GM19395 (cell line): Measurements from ENCODE around the gene MACROH2A1.

ENCODE experiments used
- ATAC-seq: cut with Tn5 transposase; IDR thresholded peaks from one replicate; pipeline ENCODE4 v1.9.1; 2021; ENCODE audit warnings: mild to moderate bottlenecking, moderate library complexity; ENCODE audit not compliant: unreplicated experiment

Gene MACROH2A1

DNA sequence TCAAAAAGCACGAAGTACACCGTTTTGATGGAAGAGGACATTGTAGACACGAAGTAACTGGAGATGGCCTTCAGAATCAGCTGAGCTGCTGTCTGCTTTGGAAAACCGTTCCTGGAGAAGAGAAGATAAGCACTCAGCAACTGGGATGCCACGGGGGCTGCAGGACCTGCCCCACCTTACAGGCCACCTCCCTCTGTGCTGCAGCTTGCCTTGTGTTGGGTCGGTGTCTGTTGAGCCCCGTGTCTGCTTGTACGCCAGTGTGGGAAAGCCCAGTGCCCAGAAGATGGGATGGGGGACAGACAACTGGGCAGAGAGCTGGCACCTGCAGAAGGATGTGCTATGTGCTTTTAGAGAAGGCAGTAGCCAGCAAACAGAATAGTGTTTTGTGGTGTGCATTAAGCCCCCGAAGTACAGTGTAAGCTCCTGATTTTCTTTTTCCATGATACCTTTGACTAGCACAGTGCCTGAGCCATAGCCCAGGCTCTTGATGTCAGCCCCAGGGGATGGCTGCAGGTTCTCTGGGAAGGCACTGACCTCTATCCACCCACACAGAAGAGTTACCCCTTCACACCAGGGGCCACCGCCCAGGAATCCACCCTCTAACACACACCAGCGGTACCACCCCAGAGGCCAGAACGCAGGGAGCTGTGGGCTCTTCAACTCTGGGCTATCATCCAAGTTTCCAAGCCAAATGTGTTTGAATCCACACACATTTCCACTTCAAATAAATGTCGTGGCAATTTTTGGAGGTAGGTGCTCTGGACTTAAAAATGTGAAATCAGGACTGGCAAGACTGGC lies 63.8 kb downstream of the MACROH2A1 start:
- ATAC-seq, result no peak

DNA sequence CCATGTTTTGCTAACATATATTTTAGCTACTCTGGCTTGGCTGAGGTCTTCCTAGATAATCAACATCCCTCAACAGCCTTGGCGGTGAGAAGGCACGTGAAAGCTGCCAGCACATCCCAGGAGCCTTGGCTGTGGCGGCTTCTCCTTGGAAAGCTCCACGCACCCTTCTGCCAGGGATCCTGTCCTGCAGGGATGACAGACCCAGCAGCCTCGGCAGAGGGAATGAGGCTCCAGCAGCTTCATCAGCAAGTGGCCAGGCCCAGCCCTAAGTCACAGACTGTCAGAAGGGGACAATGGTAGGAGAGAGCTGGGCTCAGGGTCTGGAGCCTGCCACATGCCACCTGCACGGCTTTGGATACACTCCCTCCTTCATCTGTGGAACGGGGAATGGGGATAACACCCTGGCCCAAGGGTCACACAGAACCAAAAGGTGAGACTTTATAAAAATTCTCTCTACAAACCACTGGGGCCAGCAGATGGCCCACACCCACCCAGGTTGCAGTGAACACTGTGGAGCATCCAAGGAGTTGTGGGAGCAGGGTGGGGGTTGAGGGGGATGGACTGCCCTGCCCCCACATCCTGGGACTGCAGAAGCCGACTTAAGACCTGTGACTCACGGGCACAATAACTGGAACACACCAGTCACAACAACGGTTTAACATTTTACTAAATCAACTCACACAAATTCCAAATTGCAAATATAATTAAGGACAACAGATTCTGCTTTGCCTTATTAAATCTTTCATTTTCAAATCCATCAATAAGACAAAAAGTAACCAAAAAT lies 65.1 kb downstream of the MACROH2A1 start:
- ATAC-seq, result no peak

DNA sequence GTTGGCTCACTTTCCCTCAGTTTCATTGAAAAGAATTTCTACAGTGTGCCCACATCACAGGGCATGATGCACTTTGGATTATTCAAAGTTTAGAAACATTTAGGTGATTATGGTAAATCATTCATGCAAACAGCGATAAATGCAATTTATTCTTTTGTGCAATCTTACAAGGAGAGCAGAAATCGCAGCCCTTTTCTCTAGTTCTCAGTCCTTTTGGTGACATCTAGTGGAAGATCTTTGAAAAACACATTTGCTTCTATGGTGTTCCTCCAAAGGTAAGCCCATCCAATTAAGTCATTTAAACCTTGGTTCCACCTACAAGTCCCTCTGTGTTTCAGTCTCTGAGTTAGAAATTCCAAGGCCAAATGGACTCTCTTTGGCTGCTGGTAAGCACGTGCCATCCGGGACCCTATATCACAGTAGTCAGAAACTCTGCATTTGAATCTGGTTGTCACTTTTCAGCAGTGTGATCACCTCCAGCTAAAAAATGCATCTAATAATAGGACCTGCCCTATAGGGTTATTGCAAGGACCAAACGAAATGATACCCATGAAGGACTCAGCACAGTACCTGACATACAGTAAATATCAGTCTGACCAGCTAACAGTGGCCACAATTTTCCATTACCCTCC lies 66.4 kb downstream of the MACROH2A1 start:
- ATAC-seq, result no peak

DNA sequence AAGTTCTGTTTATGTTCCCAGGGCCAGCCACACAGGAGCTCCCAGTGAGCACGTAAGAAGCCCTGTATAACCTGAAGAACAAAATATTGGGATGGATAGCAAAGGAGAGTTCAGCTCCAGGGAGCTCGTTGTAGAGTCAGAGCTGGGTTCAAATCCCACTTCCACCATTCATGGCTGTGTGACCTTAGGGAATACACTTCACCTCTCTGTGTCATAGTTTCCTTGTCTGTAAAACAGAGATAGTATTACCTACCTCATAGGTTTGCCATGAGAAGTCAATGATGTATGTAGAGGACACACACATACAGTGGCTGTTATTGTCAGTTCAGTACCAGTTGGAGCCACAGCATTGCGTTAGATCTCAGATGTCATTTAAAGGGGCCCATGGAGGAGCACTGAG lies 67.4 kb downstream of the MACROH2A1 start:
- ATAC-seq, result no peak

DNA sequence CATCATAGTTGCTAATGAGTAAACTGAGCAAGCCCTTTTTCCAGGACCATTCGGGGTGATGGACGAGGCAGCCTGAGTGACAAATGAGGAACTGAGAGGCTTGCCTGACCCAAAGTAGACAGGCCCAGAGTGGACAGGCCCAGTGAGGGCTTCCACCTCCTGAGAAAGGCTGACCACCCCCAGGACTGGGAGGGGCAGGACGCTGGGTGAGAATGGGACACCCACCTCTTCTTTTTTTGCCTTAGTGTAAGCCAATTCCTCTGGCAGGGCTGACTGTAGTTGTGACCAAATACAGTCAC lies 68.3 kb downstream of the MACROH2A1 start:
- no peak for ATAC-seq

DNA sequence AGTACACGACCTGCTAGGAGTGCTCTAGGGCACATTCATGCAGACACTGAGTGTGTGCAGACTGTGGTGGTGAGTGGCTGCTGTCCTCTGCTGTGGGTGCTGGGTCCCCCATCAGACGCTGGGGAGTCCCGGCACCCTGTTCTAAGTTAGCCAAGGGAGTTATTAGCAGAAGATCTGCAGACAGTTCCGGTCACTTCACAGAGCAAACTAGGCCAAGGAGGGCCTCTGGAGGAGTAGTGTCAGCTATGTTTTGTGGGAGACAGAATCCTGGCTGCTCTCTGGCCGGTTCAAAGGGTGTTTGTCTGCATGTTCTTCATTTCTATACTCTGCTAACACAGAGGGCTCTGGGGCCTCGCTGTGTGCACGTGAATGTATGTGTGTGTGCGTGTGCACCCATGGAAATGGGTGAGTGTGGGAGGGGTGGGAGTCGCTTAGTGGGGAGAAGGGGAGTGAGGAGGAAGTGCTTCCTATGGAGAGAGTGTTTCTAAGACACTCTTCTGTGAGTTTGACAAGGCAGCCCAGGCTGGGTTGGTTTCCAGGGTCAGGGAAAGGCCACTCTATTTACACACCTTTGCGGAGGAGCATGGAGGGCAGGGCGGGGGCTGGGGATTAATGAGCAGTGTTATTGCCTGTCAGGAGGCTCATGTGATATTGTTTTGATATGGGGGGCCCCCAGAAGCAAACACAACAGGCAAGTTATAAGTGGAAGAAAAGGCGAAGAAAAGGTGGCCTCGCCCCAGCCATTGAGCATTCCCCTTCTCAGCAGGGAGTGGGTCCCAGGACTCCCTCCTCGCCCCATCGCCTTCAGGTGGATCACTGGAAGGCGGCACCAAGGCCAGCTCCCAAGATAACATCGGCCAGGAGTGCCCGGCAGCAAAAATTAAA lies 68.9 kb downstream of the MACROH2A1 start:
- no peak for ATAC-seq

DNA sequence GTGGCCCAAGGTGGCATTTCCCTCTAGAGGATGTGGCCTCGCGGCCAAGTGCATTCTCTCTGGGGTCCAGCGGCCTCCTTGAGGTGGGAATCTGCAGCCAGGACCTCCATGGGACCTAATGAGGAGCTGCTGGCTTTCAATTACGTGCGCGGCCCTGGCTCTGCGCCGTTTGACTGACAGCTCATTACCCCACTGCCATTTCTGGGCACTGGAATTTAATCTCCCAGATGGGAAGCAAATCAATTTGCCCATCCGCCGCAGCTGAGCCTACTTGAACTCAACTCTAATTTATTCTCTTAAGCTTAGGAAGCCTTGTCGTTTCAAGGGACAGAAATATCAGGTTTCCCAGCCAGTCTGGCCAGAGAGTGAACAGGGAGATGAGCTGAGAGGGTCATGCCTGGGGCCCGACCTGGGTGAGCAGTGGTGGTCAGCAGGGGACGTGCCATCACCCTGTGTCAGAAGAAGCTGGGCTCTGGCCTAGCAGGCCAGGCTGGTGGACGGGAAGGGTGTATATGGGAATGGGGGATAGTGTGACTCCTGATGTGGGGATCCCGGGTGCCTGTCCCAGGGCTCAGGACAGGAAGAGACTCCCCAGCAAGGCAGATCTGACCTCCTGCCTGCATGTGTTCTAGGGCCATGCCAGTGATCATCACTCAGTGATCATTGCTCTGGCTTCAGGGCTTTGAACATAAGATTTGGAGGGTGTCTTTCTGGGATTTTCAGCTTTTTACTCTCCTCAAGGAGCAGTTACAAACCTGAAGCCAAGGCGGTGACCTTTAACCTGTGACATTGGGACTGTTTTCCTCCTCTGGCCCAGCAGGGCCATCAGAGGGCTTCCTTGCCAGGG lies 69.7 kb downstream of the MACROH2A1 start:
- no peak for ATAC-seq

DNA sequence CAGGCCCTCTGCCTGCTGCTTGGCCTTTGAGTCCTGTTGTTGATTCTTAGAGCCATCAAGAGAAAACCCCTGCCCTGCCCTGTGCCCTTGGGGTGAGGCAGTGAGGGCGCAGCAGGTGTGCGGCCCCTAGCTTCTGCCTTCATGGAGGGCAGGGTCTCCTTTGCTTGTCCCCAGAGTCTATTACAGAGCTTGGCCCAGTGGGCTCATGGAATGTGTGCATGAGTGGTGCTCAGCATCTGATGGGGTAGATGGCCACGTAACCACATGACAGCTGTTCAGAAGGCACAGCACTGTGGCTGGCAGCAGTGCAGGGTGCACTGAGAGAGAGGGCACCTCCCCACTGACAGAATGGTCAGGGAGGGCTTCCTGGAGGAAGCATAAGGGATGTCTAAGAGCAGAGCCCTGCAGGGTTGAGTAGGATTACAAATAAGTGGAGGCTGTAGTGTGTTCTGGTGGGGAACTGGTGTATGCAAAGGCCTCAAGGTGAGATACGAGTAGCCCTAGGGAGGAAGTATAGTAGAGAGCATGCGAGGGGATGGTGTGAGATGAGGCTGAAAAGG lies 70.8 kb downstream of the MACROH2A1 start:
- no peak for ATAC-seq

DNA sequence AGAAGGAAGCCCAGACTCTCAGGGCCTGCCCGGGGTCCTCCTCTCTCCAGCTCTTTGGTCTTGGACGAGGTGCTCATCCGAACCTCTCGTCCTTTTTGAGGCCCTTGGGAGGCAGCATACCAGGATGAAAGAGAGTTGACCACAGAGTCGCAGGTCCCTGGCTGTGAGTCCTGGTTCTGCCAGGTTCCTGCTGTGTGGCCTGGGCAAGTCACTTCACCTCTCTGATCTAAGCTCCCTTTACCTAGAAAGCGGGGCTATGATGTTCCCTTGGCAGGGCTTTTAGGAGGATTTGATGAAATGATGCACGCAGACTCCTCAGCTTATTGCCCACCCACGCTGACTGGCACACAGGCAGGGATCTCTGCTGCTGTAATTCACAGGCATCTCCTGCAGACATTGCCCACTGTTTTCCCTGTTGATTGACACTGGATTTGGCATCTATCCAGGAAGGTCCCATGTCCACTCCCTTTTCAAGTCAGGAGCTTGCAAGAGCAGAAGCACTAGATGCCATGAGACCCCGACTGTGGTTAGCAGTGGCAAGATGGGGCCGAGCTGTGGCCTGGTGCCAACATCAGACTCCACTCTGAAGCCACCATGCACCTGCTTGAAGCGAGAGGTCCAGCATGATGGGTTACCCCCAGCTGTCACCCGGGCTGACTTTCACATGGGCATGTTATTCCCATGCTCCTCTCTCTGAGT lies 71.5 kb downstream of the MACROH2A1 start:
- ATAC-seq, result no peak

DNA sequence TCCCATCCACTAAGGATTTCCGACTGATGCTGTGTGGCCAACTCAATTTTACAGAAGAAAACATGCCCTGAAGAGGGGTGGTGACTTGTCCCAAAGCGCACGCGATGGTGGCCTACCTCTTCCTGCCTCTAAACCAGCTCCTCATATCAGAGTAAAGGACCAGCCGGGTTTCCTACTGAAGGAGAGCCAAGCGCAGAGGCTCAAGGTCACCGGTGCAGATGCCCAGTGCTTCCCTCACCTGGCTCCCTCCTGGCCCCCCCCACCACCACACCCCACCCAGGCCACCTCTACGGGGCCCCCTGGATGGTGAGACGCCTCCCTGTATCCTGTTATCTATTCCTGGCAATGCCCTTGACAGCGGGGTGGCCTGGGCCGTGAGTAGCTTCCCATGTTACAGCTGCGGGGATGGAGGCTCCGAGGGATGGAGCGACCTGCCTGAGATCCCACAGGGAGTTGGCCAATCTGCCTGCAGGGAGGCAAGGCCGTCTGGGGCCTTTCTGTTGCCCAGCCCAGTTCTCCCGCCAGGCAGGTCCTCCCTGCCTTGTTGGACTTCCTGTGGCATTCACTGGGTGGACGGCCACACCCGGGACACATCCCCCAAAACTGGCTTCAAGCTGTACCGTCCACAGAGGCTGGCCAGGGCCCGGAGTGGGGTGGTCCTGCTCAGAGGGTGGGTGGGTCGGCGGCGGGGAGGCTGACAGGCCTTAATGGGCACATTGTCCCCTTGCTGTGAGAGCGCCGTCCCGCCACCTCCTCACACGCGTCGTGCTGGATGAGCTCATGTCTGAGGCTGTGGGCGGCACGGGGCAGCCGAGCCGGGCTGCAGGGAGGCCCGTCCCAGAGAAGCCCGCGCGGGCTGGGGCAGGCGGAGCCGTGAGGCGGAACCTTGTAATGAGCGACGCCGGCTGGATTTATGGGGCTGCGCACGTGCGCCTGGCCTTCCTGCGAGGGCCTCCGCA lies 72.5 kb downstream of the MACROH2A1 start:
- no peak for ATAC-seq

DNA sequence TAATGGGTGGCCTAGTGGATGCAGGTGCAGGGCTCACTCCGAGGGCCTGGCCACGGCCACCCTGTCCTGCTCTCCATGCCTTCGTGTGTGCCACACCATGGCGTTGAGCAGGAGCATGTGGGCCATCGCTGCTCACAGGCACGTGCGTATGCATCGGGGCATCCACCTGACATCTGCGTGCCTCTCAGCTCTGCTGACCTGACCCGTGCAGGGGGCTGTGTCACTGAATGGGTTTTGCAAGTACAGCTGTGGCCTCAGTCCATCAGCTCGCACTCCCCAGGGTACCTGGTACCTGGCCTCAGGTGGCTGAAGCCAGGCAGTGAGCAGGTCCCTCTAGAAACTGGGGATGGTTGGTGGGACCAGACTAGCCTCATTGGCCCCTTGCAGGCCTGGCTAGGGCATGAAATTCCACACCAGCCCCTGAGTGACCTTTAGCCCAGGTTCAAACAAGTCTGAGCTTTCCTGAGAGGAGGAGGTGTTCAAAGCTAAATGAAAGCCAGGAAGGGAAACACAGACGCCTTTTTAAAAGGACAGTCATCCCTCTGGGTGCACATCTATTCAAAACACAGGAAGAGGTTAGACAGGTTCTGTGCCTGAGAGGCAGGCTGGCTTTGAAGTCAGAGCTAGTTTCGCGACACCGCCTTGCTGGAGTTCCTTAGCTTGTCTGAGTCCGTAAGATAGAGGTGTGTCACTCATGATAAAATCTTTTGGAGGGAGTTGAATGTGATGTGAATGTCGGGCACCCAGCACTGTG lies 74.0 kb downstream of the MACROH2A1 start:
- ATAC-seq, result no peak

DNA sequence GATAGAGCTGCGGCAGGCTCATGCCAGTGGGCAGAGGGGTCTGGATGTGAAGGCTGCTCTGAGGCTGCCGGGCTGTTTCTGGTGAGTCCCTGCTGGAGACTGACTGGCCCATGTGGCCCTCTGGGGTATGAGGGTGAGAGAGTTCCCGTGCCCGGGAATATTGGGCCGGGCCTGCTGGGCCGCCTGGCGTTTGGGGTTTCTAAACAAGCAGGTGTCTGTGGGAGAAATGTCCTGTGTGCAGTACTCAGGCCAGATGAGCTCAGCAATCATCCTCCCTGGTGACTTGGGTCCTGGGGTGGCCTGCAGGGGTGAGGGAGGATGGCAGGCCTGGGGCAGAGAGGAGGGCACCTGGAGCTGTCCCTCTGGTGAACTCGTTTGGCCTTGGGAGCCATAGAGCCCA lies 74.9 kb downstream of the MACROH2A1 start:
- ATAC-seq, result no peak

DNA sequence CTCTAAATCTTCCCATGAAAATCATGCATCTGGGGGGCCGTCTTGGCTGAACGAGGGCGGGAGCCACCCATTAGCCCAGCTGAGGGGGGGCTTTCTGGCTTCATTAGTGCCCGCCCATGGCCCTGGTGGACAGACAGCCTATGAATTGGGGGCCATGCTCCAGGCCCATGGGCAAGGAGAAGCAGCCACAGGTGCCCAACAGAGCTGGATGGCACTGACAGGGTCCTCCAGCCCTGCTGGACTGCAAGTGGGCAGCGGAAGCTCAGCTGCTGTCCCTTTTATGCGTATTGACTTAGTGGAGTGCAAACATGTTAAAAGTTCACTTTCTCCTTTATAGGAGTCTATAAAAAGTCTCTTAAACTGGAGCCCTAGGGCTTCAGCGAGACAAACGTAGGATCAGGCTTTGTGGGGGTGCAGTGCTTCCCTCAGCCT lies 75.3 kb downstream of the MACROH2A1 start:
- no peak for ATAC-seq

DNA sequence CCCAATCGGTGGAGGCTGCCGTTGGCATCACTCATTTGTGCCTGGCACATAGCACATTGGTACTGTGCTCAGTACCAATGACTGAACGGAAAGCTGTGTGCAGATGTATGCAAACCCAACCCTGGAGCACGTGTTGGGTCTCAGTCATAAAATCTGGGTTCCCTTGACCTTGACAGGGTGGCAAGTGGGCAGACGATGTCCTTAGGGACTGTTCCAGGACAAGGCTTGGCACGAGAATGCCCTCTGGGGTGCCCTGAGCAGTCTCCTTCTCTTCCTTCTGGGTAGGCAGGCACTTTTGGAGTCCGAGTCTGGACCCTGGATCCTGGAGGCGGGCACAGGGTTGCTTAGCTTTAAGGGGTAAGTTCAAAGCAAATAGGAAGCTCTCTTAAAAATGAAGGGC lies 75.8 kb downstream of the MACROH2A1 start:
- ATAC-seq, result no peak

DNA sequence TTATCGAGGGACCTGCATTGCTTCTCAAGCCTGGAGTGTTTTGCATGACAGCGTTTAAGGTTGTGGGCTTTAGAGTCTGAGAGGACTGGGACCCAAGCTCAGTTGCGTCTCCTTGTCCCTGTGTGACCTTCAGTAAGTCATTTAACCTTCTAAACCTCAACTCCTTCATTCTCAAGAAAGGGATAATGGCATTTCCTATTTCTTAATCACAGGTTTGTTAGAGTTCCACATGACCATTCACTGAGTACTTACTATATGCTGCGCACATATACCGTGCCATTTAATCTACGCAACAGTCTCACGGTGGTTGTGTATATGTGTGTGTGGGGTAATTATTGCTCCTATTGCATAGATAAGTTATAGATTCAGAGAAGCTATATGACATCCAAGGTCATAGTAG lies 76.3 kb downstream of the MACROH2A1 start:
- ATAC-seq, result no peak

DNA sequence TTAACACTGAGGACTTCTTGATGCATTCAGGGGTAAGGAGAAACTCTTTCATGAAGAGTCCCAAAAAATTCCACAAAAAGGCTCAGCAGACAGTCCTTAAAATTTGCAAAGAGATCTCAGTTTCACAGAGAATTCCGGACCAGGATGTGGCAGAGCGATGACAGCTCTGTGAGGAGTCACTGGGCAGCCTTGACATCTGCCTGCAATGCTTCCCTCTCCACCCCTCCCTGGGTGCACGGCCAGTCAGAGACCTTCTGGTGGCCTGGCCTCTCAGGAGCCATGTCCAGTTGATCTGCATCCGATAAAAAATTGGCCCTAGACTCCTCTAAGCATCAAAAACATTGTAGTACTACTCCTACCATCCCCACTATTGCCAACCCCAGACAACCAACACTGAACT lies 76.8 kb downstream of the MACROH2A1 start:
- no peak for ATAC-seq

DNA sequence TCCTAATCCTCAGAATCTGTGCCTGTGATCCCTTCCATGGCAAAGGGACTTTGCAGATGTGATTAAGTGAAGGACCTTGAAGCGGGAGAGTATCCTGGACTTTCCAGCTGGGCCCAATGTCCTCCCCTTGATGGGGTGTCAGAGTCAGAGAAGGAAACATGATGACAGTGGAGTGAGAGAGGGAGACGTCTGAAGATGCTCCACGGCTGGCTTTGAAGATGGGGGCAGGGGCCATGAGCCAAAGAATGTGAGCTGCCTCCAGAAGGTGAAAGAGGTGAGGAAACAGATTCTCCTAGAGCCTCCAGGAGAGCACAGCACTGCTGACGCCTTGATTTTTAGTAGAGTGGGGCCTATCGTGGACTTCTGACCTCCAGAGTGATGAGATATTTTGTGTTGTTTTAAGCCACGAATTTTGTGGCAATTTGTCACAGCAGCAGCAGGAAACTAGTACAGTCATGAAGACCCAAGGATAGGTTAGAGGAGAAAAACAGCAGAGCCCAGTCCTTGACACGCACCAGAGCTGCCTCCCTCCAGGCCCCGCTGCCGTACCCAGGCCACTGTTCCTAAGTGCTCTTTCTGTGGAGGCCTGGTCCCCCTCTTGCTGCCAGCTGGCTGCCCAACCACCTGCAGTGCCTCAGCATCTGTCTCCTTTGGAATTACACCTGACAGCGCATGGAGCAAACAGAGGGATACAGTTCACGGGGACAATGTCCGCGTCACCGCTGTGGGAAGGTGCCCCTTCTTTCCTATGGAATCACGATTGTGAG lies 78.1 kb downstream of the MACROH2A1 start:
- ATAC-seq, result no peak
